ENCODE measurements around the gene TBL3. TPM values are rescaled to one million over a fixed set of nuclear protein-coding genes. Genes with fewer than 3 reads are reported as not detected.
A peak's percentile ranks its signal among the peaks of the same experiment; 100 is the strongest.

TBL3 gene
- total and polyA plus RNA-seq, 2 of the 8 experiments (the other 6 are each of a cell fraction or from before 2014, with no cell fraction given): 65.8 to 137 TPM

- Histone ChIP-seq H3K4me1 (replicated peaks in 1 of 4; ENCODE audit: control insufficient read depth in 3 of 4, insufficient read depth in 4 of 4, low read length in 3 of 4) (peaks cover 0 to 22% (median 18%) of the 10 kb centered on the region in 4 experiments; a peak in 6 of 7 replicates), H3K4ac (replicated peaks; ENCODE audit: insufficient read length, low read depth, low read length) (no peak overlapping the region), H2BK20ac (ENCODE audit: low read length) (no peak overlapping the region), H3K56ac (replicated peaks; ENCODE audit: insufficient read length, low read depth, low read length) (no peak overlapping the region), H3K36me3 (ENCODE audit: control insufficient read depth in 2 of 4, insufficient read depth in 4 of 4, low read length in 3 of 4) (peaks cover 3 to 13% (median 8%) of the 10 kb centered on the region in 4 experiments; a peak in 5 of 8 replicates), H3K27ac (ENCODE audit: low read depth, low read length) (no peak overlapping the region), H3K23ac (ENCODE audit: insufficient read length) (no peak overlapping the region), H3K9ac (replicated peaks in 1 of 4; ENCODE audit: extremely low read depth in 1 of 4, low read depth in 3 of 4, low read length in 3 of 4) (no peak overlapping the region; a peak in 1 of 7 replicates), H4K5ac (ENCODE audit: insufficient read length, low read depth, low read length) (no peak overlapping the region), H2AK5ac (ENCODE audit: low read depth, low read length) (no peak overlapping the region), H2BK12ac (ENCODE audit: low read depth, low read length) (no peak overlapping the region), H3K79me1 (ENCODE audit: low read depth, low read length) (no peaks in the 10 kb centered on the region), H4K8ac (ENCODE audit: extremely low read depth, insufficient read depth, low read length) (no peak overlapping the region), H3K27me3 (replicated peaks in 1 of 4; ENCODE audit: control insufficient read depth in 3 of 4, extremely low read depth in 1 of 4, insufficient read depth in 3 of 4, low read length in 3 of 4) (peaks cover 4 to 32% (median 20%) of the 10 kb centered on the region in 4 experiments), H4K91ac (replicated peaks; ENCODE audit: insufficient read length, low read length) (no peak overlapping the region), H3K23me2 (ENCODE audit: low read depth, low read length) (peaks cover 22% of the 10 kb centered on the region; the same call in 1 of the 2 replicates), H3K79me2 (ENCODE audit: control insufficient read depth in 1 of 2, insufficient read depth in 2 of 2, low read length in 2 of 2) (no peaks in the 10 kb centered on the region), H3K4me3 (ENCODE audit: extremely low read depth in 1 of 4, insufficient read depth in 2 of 4, low read depth in 3 of 4, low read length in 4 of 4) (peak overlapping the region in 1 of 4 experiments; percentile 82; a peak in 1 of 8 replicates), H2BK5ac (ENCODE audit: low read depth, low read length) (no peak overlapping the region), H3K9me3 (ENCODE audit: insufficient read depth in 2 of 2, low read depth in 1 of 2, low read length in 1 of 2) (no peaks in the 10 kb centered on the region), H2AFZ (ENCODE audit: low read length) (no peak overlapping the region), H2BK120ac (replicated peaks; ENCODE audit: low read depth, low read length) (no peak overlapping the region), H4K20me1 (replicated peaks in 1 of 2; ENCODE audit: control insufficient read depth in 1 of 2, insufficient read depth in 2 of 2, low read length in 2 of 2) (peaks cover 7 to 8% of the 10 kb centered on the region in 2 experiments), H3K4me2 (ENCODE audit: insufficient read depth in 1 of 2, low read depth in 2 of 2, low read length in 2 of 2) (peak overlapping the region in 1 of 2 experiments; percentile 83; a peak in 2 of 4 replicates), H2BK15ac (ENCODE audit: low read length) (no peak overlapping the region), H3K18ac (ENCODE audit: extremely low read depth, low read length) (no peak overlapping the region), H3K14ac (ENCODE audit: insufficient read length) (no peak overlapping the region)
- POLR2A ChIA-PET (ENCODE audit: partially characterized antibody): interaction anchor here (0.7 to 28.2 kb wide), 9 partner anchors 10 to 1038 kb away, joined by 3 to 736 read pairs (median 6); partner anchors contain the start of genes GFER, NDUFB10, RNF151 and RPS2
- FAIRE-seq (no peak), DNase-seq (ENCODE audit: low read depth in 1 of 2, low spot score in 2 of 2) (no peak)
- TF ChIP-seq TBP (IDR thresholded peaks at IDR 0.05; ENCODE audit: low read depth, low read length) (no peak), SIX5 (IDR thresholded peaks at IDR 0.05; ENCODE audit: low read depth, low read length) (no peak), PHF8 (conservative IDR thresholded peaks at IDR 0.05; ENCODE audit: low read depth, low read length) (no peak), CBX5 (IDR thresholded peaks at IDR 0.05; ENCODE audit: low read depth, low read length) (no peak), KDM4A (IDR thresholded peaks at IDR 0.05; ENCODE audit: low read depth, low read length, severe bottlenecking) (no peak), EZH2 (IDR thresholded peaks at IDR 0.05; ENCODE audit: low read depth, low read length, severe bottlenecking) (no peak), BRCA1 (IDR thresholded peaks at IDR 0.05; ENCODE audit: low read depth, low read length) (no peak), SP2 (IDR thresholded peaks at IDR 0.05; ENCODE audit: low read length) (no peak)
- CTCF ChIA-PET (ENCODE audit: partially characterized antibody): interaction anchor here (0.7 to 6.8 kb wide), 4 partner anchors 11 to 1646 kb away, joined by 3 to 55 read pairs (median 8); partner anchors contain the start of gene NOXO1
- 97% methylated on average over 2 of the region's 2 CpGs; no CpG with 5 or more reads in 1 of the 2 experiments for WGBS, 2 experiments (ENCODE audit: extremely low coverage in 1 of 2, insufficient coverage in 1 of 2, insufficient read length in 1 of 2, insufficient replicate concordance in 2 of 2, low coverage in 1 of 2, low lambda C conversion rate in 2 of 2, missing lambda C conversion rate in 1 of 2)
Measured at GRCh38 chr16:1993731-1994131, 21.9 kb downstream of the TBL3 start.

Measured in H1 (cell line).